T-helper 1 cell treated with Interleukin-12 subunit alpha and Interleukin-12 subunit beta and Interleukin-4 antibody, amounts not matched to agents 30 ng/mL and 1 ng/mL, for 36 hours (primary cell): ENCODE data around the gene MEGF11. TPM values are rescaled to one million over a fixed set of nuclear protein-coding genes. Genes with fewer than 3 reads are reported as not detected.

Experiments used
- intact Hi-C: fragments of 100-400 bp; cut with micrococcal nuclease; formaldehyde crosslinking; loops from one replicate; pipeline ENCODE4 v1.15.1; 2024
- total RNA-seq: library from RNA; stranded (reverse); gene quantifications from 2 replicates; pipeline ENCODE4 v1.2.3, GENCODE V29; 2022

Gene MEGF11
- total RNA-seq, 1 donor from 2014 or later = 0.78 TPM

- intact Hi-C loops = no loop called here
Observed at GRCh38 chr15:66148187-66148586, 105.4 kb downstream of the MEGF11 start.

- intact Hi-C loops = no loop called here
Observed at GRCh38 chr15:66147440-66147839, 106.1 kb downstream of the MEGF11 start.

- intact Hi-C loops = no loop called here
Observed at GRCh38 chr15:66145726-66146182, 107.8 kb downstream of the MEGF11 start.

- intact Hi-C loops = no loop called here
Observed at GRCh38 chr15:66144978-66145725, 108.4 kb downstream of the MEGF11 start.

DNA sequence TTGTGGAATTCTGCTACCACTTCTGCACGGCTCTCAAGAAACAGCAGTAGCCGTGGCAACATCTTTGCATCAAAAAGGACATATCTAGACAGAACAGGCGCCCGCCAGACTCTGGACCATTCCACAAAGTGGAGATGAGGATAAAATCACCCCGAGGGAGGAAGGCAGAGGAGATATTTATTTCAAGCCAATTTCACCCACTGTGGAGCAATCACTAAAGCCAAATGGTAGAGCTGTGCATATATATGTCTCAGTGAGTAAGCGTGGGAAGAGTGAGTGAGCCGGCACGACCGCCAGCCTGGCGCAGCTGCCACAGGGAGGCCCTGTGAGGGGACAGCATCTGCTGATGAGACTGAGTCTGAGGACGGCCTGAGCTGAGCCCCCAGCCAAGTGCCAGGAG, 111.3 kb downstream of the MEGF11 start:
- intact Hi-C loops = no loop called here

DNA sequence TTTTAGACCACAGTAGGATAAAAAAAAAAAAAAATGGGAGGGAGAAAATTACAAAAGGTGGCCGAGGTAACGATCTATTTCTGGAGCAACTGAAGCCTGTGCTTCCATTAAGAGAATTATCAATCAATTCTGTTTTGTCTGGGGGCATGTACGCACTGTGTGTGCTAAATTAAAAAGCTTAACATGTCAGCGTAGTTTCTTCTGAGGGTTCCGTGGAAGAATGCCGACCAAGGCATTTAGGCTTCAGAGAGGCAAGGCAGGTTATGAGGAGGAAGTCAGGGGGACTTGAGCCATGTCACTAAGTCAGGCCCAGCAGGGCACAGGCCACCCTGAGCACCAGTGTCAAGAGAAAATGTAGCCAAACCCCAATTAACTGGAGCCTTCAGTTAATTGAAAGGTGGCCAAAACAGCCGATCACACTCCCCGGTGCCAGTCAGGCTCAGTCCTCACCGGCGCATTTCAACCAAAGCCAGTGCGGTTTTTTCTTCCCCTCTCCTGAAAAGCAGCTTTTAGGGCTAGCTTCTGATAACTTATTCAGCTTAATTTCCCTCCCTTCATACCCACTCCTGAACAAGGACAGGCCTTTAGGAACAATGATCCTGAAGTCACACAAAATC, 113.9 kb downstream of the MEGF11 start:
- intact Hi-C loops = no loop called here

DNA sequence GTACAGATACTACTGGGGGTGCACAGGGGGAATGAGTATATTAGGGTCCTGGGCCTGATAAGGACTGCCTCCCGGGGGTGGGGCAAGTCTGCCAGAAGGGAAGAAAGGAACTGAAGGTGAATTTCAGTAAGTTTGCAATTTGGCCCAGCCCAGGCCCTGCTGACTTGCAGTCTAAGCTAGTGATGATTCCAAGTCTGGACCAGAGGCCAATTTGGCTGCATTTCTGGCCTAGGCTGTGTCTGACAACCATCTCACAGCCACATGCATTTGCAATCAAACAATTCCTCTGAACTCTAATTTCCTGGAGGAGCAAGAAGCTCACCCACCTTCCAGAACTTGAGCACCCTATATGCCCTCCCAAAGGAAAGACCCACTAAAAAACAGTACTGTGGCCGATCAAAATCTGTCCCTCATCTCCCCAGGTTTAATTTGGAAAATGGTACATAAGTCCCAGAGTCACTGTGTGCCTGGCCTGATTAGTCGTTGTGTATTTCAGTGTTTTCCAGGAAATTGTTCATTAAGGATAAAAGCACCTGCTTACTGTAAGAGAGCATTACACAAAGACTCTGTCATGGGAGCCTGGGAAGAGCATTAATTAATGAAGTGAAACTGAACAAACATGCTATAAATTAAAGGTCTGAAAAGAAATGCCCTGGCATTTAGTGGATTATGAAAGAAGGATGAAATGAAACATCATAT, 114.5 kb downstream of the MEGF11 start:
- intact Hi-C loops = no loop called here

DNA sequence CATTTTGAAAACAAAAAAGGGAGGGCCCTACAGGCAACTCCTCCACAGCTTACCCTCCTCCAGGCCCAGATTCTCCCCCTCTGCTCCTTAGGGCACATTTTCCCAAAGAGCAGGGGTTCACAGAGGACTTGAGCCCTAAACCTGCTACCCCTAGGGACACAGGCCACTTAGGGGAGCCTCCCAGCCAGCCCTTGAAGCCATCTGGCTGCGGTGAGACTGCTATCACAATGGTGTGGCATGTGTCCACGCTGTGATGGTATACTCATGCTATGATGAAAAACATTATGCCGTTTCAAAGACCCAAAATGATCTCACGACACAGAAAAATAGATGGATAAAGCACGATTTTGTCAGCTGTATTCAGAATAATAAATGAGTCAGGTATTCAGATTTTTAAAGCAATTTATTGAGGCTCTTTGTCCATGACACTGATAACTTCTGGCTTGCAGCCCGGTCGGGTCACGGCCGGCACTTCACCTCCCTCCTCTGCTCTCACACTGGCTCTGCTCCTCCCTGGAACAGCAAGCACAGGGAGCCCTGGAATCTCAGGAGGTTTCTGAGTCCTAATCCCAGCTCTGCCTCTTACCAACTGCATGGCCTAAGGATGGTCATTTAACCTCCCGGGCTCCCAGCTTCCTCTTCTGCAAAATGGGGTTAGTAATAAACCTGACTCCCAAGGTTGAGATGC, 115.3 kb downstream of the MEGF11 start:
- intact Hi-C loops = no loop called here

GRCh38 chr15:66136948-66137347, 116.6 kb downstream of the MEGF11 start:
- intact Hi-C loops = no loop called here

DNA sequence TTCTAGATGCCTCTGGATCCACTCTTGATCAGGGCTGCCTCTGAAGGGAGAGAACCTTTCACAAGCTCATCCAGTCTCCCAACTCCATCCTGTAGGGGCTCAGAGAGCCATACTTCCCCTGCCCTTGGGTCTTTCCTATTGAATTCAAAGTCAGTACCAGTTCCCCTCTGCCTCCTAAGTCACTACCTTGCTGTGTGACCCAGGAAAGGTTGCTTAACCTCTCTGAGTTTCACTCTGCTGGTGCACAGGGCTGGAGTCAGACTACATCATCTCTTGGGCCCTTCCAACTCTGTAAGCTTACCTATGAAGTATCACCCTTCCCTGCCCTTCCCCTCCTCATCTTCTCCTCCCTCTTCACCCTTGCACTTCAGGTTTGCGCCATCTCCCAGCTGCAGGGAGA, 117.9 kb downstream of the MEGF11 start:
- intact Hi-C loops = no loop called here

DNA sequence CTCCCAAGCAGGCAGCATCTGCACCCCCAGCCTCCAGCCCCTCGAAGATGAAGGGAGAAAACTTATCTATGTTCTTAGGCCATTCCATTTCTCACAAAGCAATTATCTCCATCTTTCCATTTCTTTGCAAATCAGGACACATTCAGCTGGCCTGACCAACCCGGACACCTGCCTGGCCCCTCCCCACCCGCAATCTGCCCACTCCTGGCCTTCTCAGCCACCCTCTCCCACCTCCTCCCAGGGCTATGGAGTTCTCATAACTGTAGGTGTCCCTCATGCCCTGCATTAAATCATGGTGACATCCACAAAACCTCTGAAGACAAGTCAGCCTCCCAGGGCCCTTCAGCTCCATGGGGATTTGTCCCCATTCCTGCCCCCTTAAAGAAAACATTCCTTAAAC, 119.3 kb downstream of the MEGF11 start:
- intact Hi-C loops = no loop called here

GRCh38 chr15:66133247-66133885, 120.2 kb downstream of the MEGF11 start:
- intact Hi-C loops = no loop called here

DNA sequence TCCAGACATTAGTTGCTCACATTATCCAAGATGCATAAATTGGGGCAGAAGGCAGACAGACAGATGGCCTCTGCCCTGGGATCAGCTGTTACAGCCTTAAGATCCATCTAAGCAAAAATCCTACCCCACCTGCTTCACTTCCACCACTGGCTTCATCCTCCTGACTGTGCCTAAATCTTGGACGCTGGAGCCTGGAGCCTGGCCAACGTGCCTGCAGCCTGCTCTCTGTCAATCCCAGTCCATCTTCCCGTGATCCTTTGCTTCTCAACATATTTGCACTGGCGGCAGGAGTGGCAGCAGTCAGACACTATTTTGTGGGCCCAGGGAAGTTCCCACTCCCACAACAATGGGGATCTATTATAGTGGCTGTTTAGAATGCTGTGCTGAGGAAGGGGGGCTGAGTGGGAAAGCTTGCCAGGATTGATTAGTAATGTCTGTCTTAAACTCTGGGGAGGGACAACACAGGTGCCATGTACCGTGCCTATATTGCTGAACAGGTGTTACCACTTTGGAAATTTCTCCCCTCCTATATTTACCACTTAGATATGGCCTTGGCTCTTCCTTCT, 121.2 kb downstream of the MEGF11 start:
- intact Hi-C loops = no loop called here

GRCh38 chr15:66131831-66132230, 121.7 kb downstream of the MEGF11 start:
- intact Hi-C loops = no loop called here

- intact Hi-C loops = no loop called here
Observed at GRCh38 chr15:66131200-66131599, 122.3 kb downstream of the MEGF11 start.

DNA sequence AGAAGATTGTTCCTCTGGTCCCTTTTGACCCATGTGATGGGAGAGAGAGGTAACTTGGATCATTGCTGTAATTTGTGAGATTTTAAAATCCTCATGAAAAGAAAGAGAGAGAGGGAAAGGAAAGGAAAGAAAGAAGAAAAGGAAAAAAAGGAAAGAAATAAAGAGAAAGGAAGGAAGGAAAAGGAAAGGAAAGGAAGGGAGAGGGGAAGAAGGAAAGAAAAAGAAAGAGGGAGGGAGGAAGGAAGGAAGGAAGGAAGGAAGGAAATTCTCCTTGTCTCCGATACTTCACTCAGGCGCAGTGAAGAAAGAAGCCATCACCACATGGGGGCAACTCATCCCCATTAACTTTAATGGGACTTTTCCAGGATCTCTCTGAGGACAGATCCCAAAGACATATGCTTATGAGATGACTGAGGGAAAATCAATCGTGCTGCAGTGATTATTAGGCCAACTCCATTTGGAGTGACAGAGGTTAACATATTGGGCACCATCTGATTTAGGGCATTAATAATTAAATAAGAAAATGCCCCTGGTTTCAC, 123.0 kb downstream of the MEGF11 start:
- intact Hi-C loops = no loop called here

DNA sequence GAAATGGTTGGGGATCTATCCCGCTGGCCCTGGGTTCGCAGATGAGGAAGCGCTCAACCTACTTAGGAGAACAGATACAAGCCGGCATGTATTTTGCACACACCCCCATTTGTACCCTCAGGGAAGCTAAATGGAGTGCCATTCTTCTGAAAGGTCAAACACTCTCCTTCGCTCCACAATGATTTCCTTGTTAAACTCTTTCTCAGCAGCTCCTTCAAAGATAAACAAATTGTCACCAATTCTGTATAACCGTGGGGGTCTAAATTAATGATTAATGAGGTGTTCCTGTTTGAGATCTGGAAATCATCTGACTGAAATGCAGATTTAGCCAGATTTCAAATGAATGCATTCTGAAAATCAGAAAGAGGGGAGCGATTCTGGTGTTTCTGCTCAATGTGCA, 124.0 kb downstream of the MEGF11 start:
- intact Hi-C loops = no loop called here

GRCh38 chr15:66128116-66128680, 125.4 kb downstream of the MEGF11 start:
- intact Hi-C loops = no loop called here

DNA sequence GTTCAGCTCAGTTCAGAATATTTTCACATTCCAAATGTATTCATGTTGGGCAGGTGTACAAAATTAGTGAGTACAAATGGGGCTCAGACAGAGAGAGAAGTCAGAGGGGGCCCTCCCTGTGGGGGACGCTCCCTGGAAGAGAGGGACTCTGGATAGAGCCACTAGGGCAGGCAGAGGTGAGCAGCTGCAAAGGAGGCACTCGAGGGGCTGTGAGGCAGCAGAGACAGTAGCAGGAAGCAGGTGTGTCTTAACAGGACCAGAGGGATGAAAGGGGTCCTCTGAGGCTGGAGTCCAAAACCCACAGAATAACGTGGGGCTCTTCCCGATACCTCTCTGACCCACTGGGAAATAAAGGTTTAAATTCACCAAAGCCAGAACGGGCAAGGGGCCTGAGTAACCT, 127.1 kb downstream of the MEGF11 start:
- intact Hi-C loops = no loop called here

- intact Hi-C loops = no loop called here
Observed at GRCh38 chr15:66126031-66126441, 127.5 kb downstream of the MEGF11 start.
